Ishikawa (cell line): Measurements from ENCODE around the gene PRX.

Experiments
- CEBPB ChIP-seq: IDR thresholded peaks from 2 replicates; pipeline ENCODE4 v1.6.1; 2012
- CREB1 ChIP-seq: IDR thresholded peaks from 2 replicates; pipeline ENCODE4 v1.6.1; 2012; ENCODE audit warnings: low read depth
- EP300 ChIP-seq: IDR thresholded peaks from 2 replicates; pipeline ENCODE4 v1.6.1; 2012; ENCODE audit warnings: borderline replicate concordance
- FOXM1 ChIP-seq: IDR thresholded peaks from 2 replicates; pipeline ENCODE4 v1.6.1; 2012; ENCODE audit warnings: low read depth, borderline replicate concordance
- MAX ChIP-seq: IDR thresholded peaks from 2 replicates; pipeline ENCODE4 v1.6.1; 2012
- RAD21 ChIP-seq: IDR thresholded peaks from 2 replicates; pipeline ENCODE4 v1.6.1; 2012; ENCODE audit warnings: low read depth
- TCF12 ChIP-seq: IDR thresholded peaks from 2 replicates; pipeline ENCODE4 v1.6.1; 2012; ENCODE audit warnings: low read depth
- TEAD4 ChIP-seq: IDR thresholded peaks from 2 replicates; pipeline ENCODE4 v1.6.1; 2012
- USF1 ChIP-seq: IDR thresholded peaks from 2 replicates; pipeline ENCODE4 v1.6.1; 2012
- YY1 ChIP-seq: IDR thresholded peaks from 2 replicates; pipeline ENCODE4 v1.6.1; 2012; ENCODE audit warnings: low read depth
- ZBTB7A ChIP-seq: IDR thresholded peaks from 2 replicates; pipeline ENCODE4 v1.6.1; 2012; ENCODE audit warnings: low read depth

- TF ChIP-seq RAD21, result no peak
- TF ChIP-seq EP300, result no peak
- peak; percentile 29 for TF ChIP-seq MAX
- TF ChIP-seq CEBPB, result no peak
- TF ChIP-seq ZBTB7A, result 0 out of 2 replicates have a peak, but pooled peaks have one; percentile 66
- TF ChIP-seq TEAD4, result no peak
- no peak for TF ChIP-seq FOXM1
- no peak for TF ChIP-seq CREB1
- peak; percentile 57; the same call in 1 of the 2 replicates for TF ChIP-seq YY1
- TF ChIP-seq USF1, result no peak
- TF ChIP-seq TCF12, result no peak
Measured at GRCh38 chr19:40403262-40403984, 9.8 kb downstream of the PRX start.
